Raji (cell line): ENCODE measurements around the gene ACTL10.

Experiments
- POLR2A ChIP-seq: IDR thresholded peaks from 2 replicates; pipeline ENCODE4 v1.6.1; 2011; ENCODE audit warnings: low read depth, low read length, control low read depth; ENCODE audit not compliant: insufficient read depth

Gene ACTL10

GRCh38 chr20:33666293-33667244 is at the start of gene ACTL10:
Gene ACTL10, plus strand, starts transcription at chr20:33666943. Its CDS starts 555 bp downstream, at chr20:33667498.
- peak; percentile 96 for TF ChIP-seq POLR2A

GRCh38 chr20:33621717-33622400 is 44.9 kb upstream of the ACTL10 start:
- TF ChIP-seq POLR2A = no peak

- no peak for TF ChIP-seq POLR2A
Measured at GRCh38 chr20:33622705-33623365, 43.9 kb upstream of the ACTL10 start.

GRCh38 chr20:33624399-33624798 is 42.3 kb upstream of the ACTL10 start:
- TF ChIP-seq POLR2A = no peak

GRCh38 chr20:33626190-33626589 is 40.6 kb upstream of the ACTL10 start:
- TF ChIP-seq POLR2A = no peak

GRCh38 chr20:33627577-33628216 is 39.0 kb upstream of the ACTL10 start:
- TF ChIP-seq POLR2A = no peak

GRCh38 chr20:33629533-33629932 is 37.2 kb upstream of the ACTL10 start:
- no peak for TF ChIP-seq POLR2A

GRCh38 chr20:33629979-33630378 is 36.8 kb upstream of the ACTL10 start:
- TF ChIP-seq POLR2A = no peak

- TF ChIP-seq POLR2A = no peak
Measured at GRCh38 chr20:33630507-33630906, 36.2 kb upstream of the ACTL10 start.

GRCh38 chr20:33635341-33635740 is 31.4 kb upstream of the ACTL10 start:
- no peak for TF ChIP-seq POLR2A

GRCh38 chr20:33636776-33637175 is 30.0 kb upstream of the ACTL10 start:
- no peak for TF ChIP-seq POLR2A

- TF ChIP-seq POLR2A = no peak
Measured at GRCh38 chr20:33640287-33640686, 26.5 kb upstream of the ACTL10 start.

GRCh38 chr20:33644313-33645071 is 22.3 kb upstream of the ACTL10 start:
- TF ChIP-seq POLR2A = no peak

- TF ChIP-seq POLR2A = no peak
Measured at GRCh38 chr20:33645072-33645358, 21.7 kb upstream of the ACTL10 start.
